Measurements from ENCODE around the gene TSPAN11. TPM values are rescaled to one million over a fixed set of nuclear protein-coding genes. Genes with fewer than 3 reads are reported as not detected.

The TSPAN11 gene
- total and polyA plus RNA-seq, 2 of the 4 experiments (the other 2 are of a cell fraction) = 0.18 to 0.26 TPM

GRCh38 chr12:30973175-30973574 lies 46.6 kb downstream of the TSPAN11 start:
- ATAC-seq (ENCODE audit: low read depth) = no peak

More at GRCh38 chr12:30973175-30973574, 46.6 kb downstream of the TSPAN11 start:
- DNase-seq = no peak
- no peak overlapping the region for H2AK9ac ChIP-seq (replicated peaks; ENCODE audit: low read depth, low read length, poor library complexity)
- H4K5ac ChIP-seq (ENCODE audit: low read depth, low read length) = no peak overlapping the region
- H4K20me1 ChIP-seq (ENCODE audit: insufficient read depth, low read length) = no peaks in the 10 kb centered on the region
- H3K9me1 ChIP-seq (ENCODE audit: insufficient read depth, low read length) = no peaks in the 10 kb centered on the region
- H2AFZ ChIP-seq (replicated peaks; ENCODE audit: low read length, poor library complexity) = no peak overlapping the region
- no TSS peak for BruUV-seq (replicated peaks)
- ChIA-PET CTCF (interaction anchor here (1.3 kb wide), 1 partner anchor 19 kb away, joined by 4 read pairs; no protein-coding TSS in a partner anchor), POLR2A (ENCODE audit: unreplicated experiment) (no interaction called here)
- H3K56ac ChIP-seq (ENCODE audit: extremely low read depth, insufficient read depth, low read length) = no peak overlapping the region
- H3K27me3 ChIP-seq (ENCODE audit: control insufficient read depth, insufficient read depth, low read length) = peaks cover 42% of the 10 kb centered on the region
- no peak overlapping the region for H2BK15ac ChIP-seq (ENCODE audit: low read depth, low read length)
- in situ Hi-C loops (cut with MboI; ENCODE audit: low sequenced_read_pairs) = no loop called here
- 54% methylated on average over 2 of the region's 6 CpGs; no CpG with 5 or more reads in 1 of the 2 experiments for WGBS, 2 experiments (ENCODE audit: extremely low coverage in 2 of 2, insufficient read length in 1 of 2)
- no peak overlapping the region for H3K9ac ChIP-seq (ENCODE audit: low read depth, low read length)
- no peak overlapping the region for H2BK120ac ChIP-seq (ENCODE audit: low read depth, low read length)
- H3K79me1 ChIP-seq (ENCODE audit: low read depth in 1 of 2, low read length in 2 of 2) = no peaks in the 10 kb centered on the region
- no peak overlapping the region for H4K8ac ChIP-seq (ENCODE audit: low read depth in 2 of 2, low read length in 2 of 2)
- intact Hi-C loops (cut with micrococcal nuclease) = no loop called here
- H3K4me2 ChIP-seq (ENCODE audit: low read depth, low read length) = no peak overlapping the region
- H2BK5ac ChIP-seq (ENCODE audit: low read depth, low read length, poor library complexity, severe bottlenecking) = no peak overlapping the region
- H3K9me3 ChIP-seq (ENCODE audit: control insufficient read depth, insufficient read depth, low read length) = no peaks in the 10 kb centered on the region
- no peaks in the 10 kb centered on the region for H3K4me1 ChIP-seq (ENCODE audit: control insufficient read depth, insufficient read depth, low read length)
- H2AK5ac ChIP-seq (ENCODE audit: low read depth, low read length) = no peak overlapping the region
- H3K4me3 ChIP-seq (ENCODE audit: insufficient read depth, low read depth, low read length) = no peak overlapping the region
- dilution Hi-C loops (cut with HindIII; ENCODE audit: low sequenced_read_pairs, unreplicated experiment) = no loop called here
- no peak for TF ChIP-seq MAFK (IDR thresholded peaks at IDR 0.05; ENCODE audit: low read depth, low read length)
- no peak overlapping the region for H3K18ac ChIP-seq (ENCODE audit: low read depth, low read length)
- no peak overlapping the region for H3K4ac ChIP-seq (ENCODE audit: low read depth, low read length)
- H4K91ac ChIP-seq (ENCODE audit: insufficient read depth, low read depth, low read length) = no peak overlapping the region
- H3K36me3 ChIP-seq (ENCODE audit: control insufficient read depth, insufficient read depth, low read length) = no peaks in the 10 kb centered on the region
- H3K14ac ChIP-seq (replicated peaks; ENCODE audit: low read depth, low read length) = no peak overlapping the region
- no peak overlapping the region for H3K27ac ChIP-seq (ENCODE audit: insufficient read depth, low read length)
- H3K23ac ChIP-seq (ENCODE audit: low read depth, low read length) = no peak overlapping the region
- H2BK20ac ChIP-seq (ENCODE audit: low read depth, low read length) = no peak overlapping the region

Data from IMR-90 (cell line).